Activated T-cell treated with anti-CD3 and anti-CD28 coated beads for 4 hours (primary cell): Measurements from ENCODE around the gene ARPIN.
A peak's percentile ranks its signal among the peaks of the same experiment; 100 is the strongest.
"Not testable (repeated sequence)": the region's sequence is repeated elsewhere in the genome, so short reads cannot be mapped to it uniquely, and the experiment has no call there.

ENCODE experiments used
- DNase-seq: peaks from one replicate; pipeline ENCODE4 v3.0.0-alpha.2; 2020

ARPIN gene

GRCh38 chr15:89875741-89876140 is 37.0 kb downstream of the ARPIN start:
- DNase-seq = no peak

GRCh38 chr15:89874926-89875564 is 37.7 kb downstream of the ARPIN start:
- DNase-seq = peak; percentile 72

GRCh38 chr15:89870688-89871288 is 42.0 kb downstream of the ARPIN start:
- DNase-seq = no peak

- DNase-seq = no peak
Observed at GRCh38 chr15:89870006-89870405, 42.7 kb downstream of the ARPIN start.

GRCh38 chr15:89869490-89869889 is 43.3 kb downstream of the ARPIN start:
- not testable (repeated sequence) for DNase-seq

GRCh38 chr15:89864958-89865739 is 47.6 kb downstream of the ARPIN start:
- no peak for DNase-seq

GRCh38 chr15:89863918-89864317 is 48.8 kb downstream of the ARPIN start:
- no peak for DNase-seq

GRCh38 chr15:89860891-89861290 is 51.9 kb downstream of the ARPIN start:
- no peak for DNase-seq

- DNase-seq = no peak
Observed at GRCh38 chr15:89860431-89860830, 52.3 kb downstream of the ARPIN start.

GRCh38 chr15:89858661-89859458 is 53.9 kb downstream of the ARPIN start:
- DNase-seq = no peak

GRCh38 chr15:89857673-89858072 is 55.1 kb downstream of the ARPIN start:
- no peak for DNase-seq

GRCh38 chr15:89855948-89856347 is 56.8 kb downstream of the ARPIN start:
- DNase-seq = no peak

GRCh38 chr15:89854863-89855262 is 57.9 kb downstream of the ARPIN start:
- DNase-seq = not testable (repeated sequence)

- no peak for DNase-seq
Observed at GRCh38 chr15:89852342-89852995, 60.3 kb downstream of the ARPIN start.

- DNase-seq = no peak
Observed at GRCh38 chr15:89851673-89852341, 60.9 kb downstream of the ARPIN start.

- DNase-seq = no peak
Observed at GRCh38 chr15:89848970-89849292, 63.8 kb downstream of the ARPIN start.

- no peak for DNase-seq
Observed at GRCh38 chr15:89847101-89847500, 65.7 kb downstream of the ARPIN start.

GRCh38 chr15:89845305-89845893 is 67.4 kb downstream of the ARPIN start:
- no peak for DNase-seq
